Measurements from ENCODE around the gene AP4E1.
A peak's percentile ranks its signal among the peaks of the same experiment; 100 is the strongest.

The AP4E1 gene

GRCh38 chr15:51044037-51044727, 135.7 kb downstream of the AP4E1 start:
- no peak overlapping the region for H3K4me3 ChIP-seq (replicated peaks in 1 of 2; ENCODE audit: low read depth in 2 of 2, low read length in 2 of 2)
- DNase-seq (ENCODE audit: low read depth in 2 of 2): no peak
- no peak for TF ChIP-seq CTCF (IDR thresholded peaks at IDR 0.05; ENCODE audit: low read depth, low read length)

- no peak for DNase-seq (ENCODE audit: low read depth in 2 of 2)
- no peak overlapping the region for H3K4me3 ChIP-seq (replicated peaks in 1 of 2; ENCODE audit: low read depth in 2 of 2, low read length in 2 of 2)
- TF ChIP-seq CTCF (IDR thresholded peaks at IDR 0.05; ENCODE audit: low read depth, low read length): no peak
These were observed 137.5 kb downstream of the AP4E1 start for GRCh38 chr15:51046016-51046415.

- DNase-seq (ENCODE audit: low read depth in 2 of 2): peak; percentile 29 to 56
- no peak overlapping the region for H3K4me3 ChIP-seq (replicated peaks in 1 of 2; ENCODE audit: low read depth in 2 of 2, low read length in 2 of 2)
- no peak for TF ChIP-seq CTCF (IDR thresholded peaks at IDR 0.05; ENCODE audit: low read depth, low read length)
These were observed 138.4 kb downstream of the AP4E1 start for GRCh38 chr15:51046799-51047449.

GRCh38 chr15:51048308-51048707, 139.8 kb downstream of the AP4E1 start:
- no peak for TF ChIP-seq CTCF (IDR thresholded peaks at IDR 0.05; ENCODE audit: low read depth, low read length)
- no peak for DNase-seq (ENCODE audit: low read depth in 2 of 2)
- no peak overlapping the region for H3K4me3 ChIP-seq (replicated peaks in 1 of 2; ENCODE audit: low read depth in 2 of 2, low read length in 2 of 2)

- DNase-seq (ENCODE audit: low read depth in 2 of 2): no peak
- no peak overlapping the region for H3K4me3 ChIP-seq (replicated peaks in 1 of 2; ENCODE audit: low read depth in 2 of 2, low read length in 2 of 2)
- no peak for TF ChIP-seq CTCF (IDR thresholded peaks at IDR 0.05; ENCODE audit: low read depth, low read length)
These were observed 140.6 kb downstream of the AP4E1 start for GRCh38 chr15:51049081-51049480.

GRCh38 chr15:51051776-51052175, 143.3 kb downstream of the AP4E1 start:
- DNase-seq (ENCODE audit: low read depth in 2 of 2): peak; percentile 29 to 75
- no peak overlapping the region for H3K4me3 ChIP-seq (replicated peaks in 1 of 2; ENCODE audit: low read depth in 2 of 2, low read length in 2 of 2)
- TF ChIP-seq CTCF (IDR thresholded peaks at IDR 0.05; ENCODE audit: low read depth, low read length): no peak
